Diencephalon (tissue), 1 donor: Measurements from ENCODE around the gene CCSAP. TPM values are rescaled to one million over a fixed set of nuclear protein-coding genes. Genes with fewer than 3 reads are reported as not detected.

ENCODE experiments used
- small RNA-seq: library from RNA; depleted of rRNA; stranded (forward); fragments of <200 nt; gene quantifications from one replicate; pipeline ENCODE3, GENCODE V24; 2014
- total RNA-seq: library from RNA; depleted of rRNA; stranded (reverse); fragments of >200 nt; gene quantifications from one replicate; pipeline ENCODE4 v1.2.3, GENCODE V29; 2014

The CCSAP gene, protein sequence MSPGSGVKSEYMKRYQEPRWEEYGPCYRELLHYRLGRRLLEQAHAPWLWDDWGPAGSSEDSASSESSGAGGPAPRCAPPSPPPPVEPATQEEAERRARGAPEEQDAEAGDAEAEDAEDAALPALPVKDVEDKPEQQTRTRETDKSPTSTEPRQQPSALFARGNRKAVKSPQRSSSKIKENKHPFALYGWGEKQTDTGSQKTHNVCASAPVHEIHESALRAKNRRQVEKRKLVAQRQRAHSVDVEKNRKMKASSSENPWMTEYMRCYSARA
- total RNA-seq: 73.1 TPM

DNA sequence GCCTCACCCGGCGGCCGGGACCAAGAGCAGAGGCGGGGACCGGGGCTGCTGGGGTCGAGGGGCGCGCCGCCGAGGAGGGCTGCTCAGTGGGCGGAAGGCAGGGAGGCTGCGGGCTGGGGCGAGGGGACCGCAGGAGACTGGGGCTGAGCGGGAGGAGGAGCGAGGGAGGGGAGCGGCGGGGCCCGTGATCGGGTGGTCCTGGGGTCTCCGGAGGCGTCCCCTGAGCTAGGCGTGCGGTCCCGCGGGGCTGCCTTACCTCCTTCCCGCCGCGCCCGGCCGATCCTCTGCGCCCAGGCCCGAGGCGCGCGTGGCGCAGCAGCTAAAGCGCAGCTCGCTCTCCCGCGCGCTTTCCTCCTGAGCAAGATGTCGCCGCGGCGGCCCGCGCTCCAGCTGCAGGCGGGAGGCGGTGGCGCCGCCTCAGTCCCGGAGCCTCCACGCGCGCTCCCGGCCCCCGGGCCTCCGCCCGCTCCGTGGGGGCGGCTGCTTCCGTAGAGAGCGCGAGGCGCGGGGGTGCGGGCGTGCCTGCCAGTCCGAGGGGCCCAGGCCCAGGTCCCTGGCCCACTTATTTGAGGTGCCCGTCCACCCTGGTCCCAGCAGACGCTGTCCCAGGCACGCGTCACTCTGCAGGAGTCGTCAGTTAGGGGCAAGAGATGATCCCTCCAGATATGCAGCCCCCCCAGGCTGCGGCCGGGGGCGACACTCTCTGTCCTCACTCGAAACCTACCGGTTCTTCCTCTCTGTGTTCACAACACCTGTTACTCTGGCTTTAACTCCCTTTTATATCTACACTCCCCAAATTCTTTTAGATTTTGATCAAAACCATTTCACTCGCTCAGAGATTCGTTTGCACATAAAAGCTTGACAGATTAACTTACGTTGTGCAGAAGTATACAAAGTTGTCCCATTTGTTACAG lies at the start of gene CCSAP:
Gene CCSAP, minus strand, starts transcription at position 392 of the 914 bp plus-strand sequence. CDS start 582 bp downstream, outside the sequence.

Small RNAs within 50 kb of the gene (small RNA-seq; reads per million reads assigned to genes)
- gene RNU6-180P: 0.08 reads per million

Other genes with a start within 250 kb of the CCSAP start
- gene RAB4A, start 71.9 kb downstream of the CCSAP start, total RNA-seq: 56.5 TPM
- 0.23 TPM for gene ACTA1, start 91.0 kb upstream of the CCSAP start, total RNA-seq
- gene NUP133, start 165.3 kb upstream of the CCSAP start, total RNA-seq: 58.4 TPM
- 16.8 TPM for gene ABCB10, start 215.7 kb upstream of the CCSAP start, total RNA-seq